Measurements from ENCODE around the gene DNER. TPM values are rescaled to one million over a fixed set of nuclear protein-coding genes. Genes with fewer than 3 reads are reported as not detected.

The DNER gene
- polyA plus RNA-seq, 3 donors = 0.12 to 0.20 (median 0.16) TPM

DNA sequence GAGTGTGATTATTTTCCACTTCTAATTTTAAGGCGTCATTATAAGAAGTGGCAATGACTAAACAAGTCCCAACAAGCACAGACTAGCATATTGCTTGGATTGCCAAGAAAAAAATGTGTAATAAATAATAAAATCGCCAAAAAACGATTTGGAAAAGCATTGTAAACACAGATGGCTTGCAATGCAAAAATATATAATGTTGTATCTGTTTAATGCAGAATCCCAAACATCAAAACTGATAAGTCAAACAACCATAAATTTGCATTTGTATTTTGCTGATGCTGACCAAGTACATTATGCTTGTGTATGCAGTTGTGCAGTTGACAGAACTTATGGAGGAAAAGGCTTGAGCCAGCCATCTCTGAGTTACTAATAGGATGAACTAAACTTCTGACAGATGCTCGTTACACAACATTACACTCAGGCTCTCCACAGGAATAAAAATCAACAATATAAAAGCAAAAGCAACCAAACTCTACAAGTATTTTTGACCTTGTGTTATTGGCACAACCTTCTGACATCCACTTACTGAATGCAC, 68.1 kb downstream of the DNER start:
- H3K4me1 ChIP-seq (ENCODE audit: control insufficient read depth in 1 of 2, insufficient read depth in 2 of 2, low read length in 2 of 2) = no peaks in the 10 kb centered on the region
- H3K4me2 ChIP-seq (replicated peaks; ENCODE audit: extremely low read depth, low read length, poor library complexity, severe bottlenecking) = no peak overlapping the region
- Mint-ChIP-seq H3K27me3 (ENCODE audit: low read depth in 3 of 3) (peaks cover 0 to 8% (median 1%) of the 10 kb centered on the region in 3 donors), H3K9me3 (no peaks in the 10 kb centered on the region), H3K4me1 (no peaks in the 10 kb centered on the region), H3K4me3 (no peak overlapping the region), H3K27ac (no peak overlapping the region), H3K36me3 (no peaks in the 10 kb centered on the region)
- no peak overlapping the region for H2AFZ ChIP-seq (ENCODE audit: insufficient read depth, low read depth, low read length, poor library complexity, severe bottlenecking)
- H3K27ac ChIP-seq (ENCODE audit: low read depth in 1 of 2, low read length in 2 of 2) = no peak overlapping the region
- H3K36me3 ChIP-seq (replicated peaks in 1 of 2; ENCODE audit: control insufficient read depth in 1 of 2, insufficient read depth in 2 of 2, low read length in 2 of 2) = no peaks in the 10 kb centered on the region
- no peak overlapping the region for H3K4me3 ChIP-seq (replicated peaks in 1 of 3; ENCODE audit: low read depth in 2 of 3, low read length in 3 of 3)
- no peak for DNase-seq
- no peak overlapping the region for H3K9ac ChIP-seq (ENCODE audit: insufficient read depth, low read length, poor library complexity, severe bottlenecking)
- no peaks in the 10 kb centered on the region for H3K79me2 ChIP-seq (ENCODE audit: insufficient read depth, low read length)
- no peaks in the 10 kb centered on the region for H3K27me3 ChIP-seq (ENCODE audit: control insufficient read depth in 2 of 2, insufficient read depth in 2 of 2, low read length in 2 of 2)
- intact Hi-C loops (cut with micrococcal nuclease) = no loop called here
- no peaks in the 10 kb centered on the region for H3K9me3 ChIP-seq (replicated peaks in 1 of 2; ENCODE audit: control insufficient read depth in 1 of 2, insufficient read depth in 1 of 2, low read length in 2 of 2)
- no CpG with 5 or more reads among the region's 4 CpGs for WGBS (ENCODE audit: insufficient coverage)
- TF ChIP-seq, protein P1, sequence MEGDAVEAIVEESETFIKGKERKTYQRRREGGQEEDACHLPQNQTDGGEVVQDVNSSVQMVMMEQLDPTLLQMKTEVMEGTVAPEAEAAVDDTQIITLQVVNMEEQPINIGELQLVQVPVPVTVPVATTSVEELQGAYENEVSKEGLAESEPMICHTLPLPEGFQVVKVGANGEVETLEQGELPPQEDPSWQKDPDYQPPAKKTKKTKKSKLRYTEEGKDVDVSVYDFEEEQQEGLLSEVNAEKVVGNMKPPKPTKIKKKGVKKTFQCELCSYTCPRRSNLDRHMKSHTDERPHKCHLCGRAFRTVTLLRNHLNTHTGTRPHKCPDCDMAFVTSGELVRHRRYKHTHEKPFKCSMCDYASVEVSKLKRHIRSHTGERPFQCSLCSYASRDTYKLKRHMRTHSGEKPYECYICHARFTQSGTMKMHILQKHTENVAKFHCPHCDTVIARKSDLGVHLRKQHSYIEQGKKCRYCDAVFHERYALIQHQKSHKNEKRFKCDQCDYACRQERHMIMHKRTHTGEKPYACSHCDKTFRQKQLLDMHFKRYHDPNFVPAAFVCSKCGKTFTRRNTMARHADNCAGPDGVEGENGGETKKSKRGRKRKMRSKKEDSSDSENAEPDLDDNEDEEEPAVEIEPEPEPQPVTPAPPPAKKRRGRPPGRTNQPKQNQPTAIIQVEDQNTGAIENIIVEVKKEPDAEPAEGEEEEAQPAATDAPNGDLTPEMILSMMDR (IDR thresholded peaks at IDR 0.05) = no peak
- no peaks in the 10 kb centered on the region for H4K20me1 ChIP-seq (ENCODE audit: insufficient read depth, low read length)

DNA sequence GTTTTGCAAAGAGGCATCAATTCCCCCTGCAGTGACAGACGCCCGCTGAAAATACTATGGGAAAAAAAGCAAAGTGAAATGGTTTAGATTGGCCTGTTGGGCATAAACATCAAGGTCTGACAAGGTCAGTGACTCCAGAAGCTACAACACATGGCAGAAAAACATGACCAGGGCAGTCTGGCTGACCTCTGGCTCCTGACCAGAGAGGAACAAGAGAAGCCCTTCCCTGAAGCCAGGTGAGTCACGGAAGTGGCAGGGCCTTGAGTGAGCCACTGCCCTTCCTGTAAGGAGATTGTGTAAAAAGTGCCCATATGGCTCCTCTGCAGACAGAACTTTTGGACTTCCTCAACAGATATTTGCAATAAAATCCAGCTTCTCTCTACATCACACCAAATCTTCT, 72.0 kb downstream of the DNER start:
- no peak overlapping the region for H3K4me3 ChIP-seq (replicated peaks in 1 of 3; ENCODE audit: low read depth in 2 of 3, low read length in 3 of 3)
- H2AFZ ChIP-seq (ENCODE audit: insufficient read depth, low read depth, low read length, poor library complexity, severe bottlenecking) = no peak overlapping the region
- Mint-ChIP-seq H3K9me3 (peaks cover 0 to 6% (median 0%) of the 10 kb centered on the region in 7 donors), H3K27me3 (ENCODE audit: low read depth in 3 of 3) (peaks cover 0 to 9% (median 0%) of the 10 kb centered on the region in 3 donors), H3K4me3 (no peak overlapping the region), H3K36me3 (no peaks in the 10 kb centered on the region), H3K4me1 (no peaks in the 10 kb centered on the region), H3K27ac (no peak overlapping the region)
- no peaks in the 10 kb centered on the region for H3K4me1 ChIP-seq (ENCODE audit: control insufficient read depth in 1 of 2, insufficient read depth in 2 of 2, low read length in 2 of 2)
- no peaks in the 10 kb centered on the region for H3K36me3 ChIP-seq (replicated peaks in 1 of 2; ENCODE audit: control insufficient read depth in 1 of 2, insufficient read depth in 2 of 2, low read length in 2 of 2)
- intact Hi-C loops (cut with micrococcal nuclease) = no loop called here
- no peak overlapping the region for H3K4me2 ChIP-seq (replicated peaks; ENCODE audit: extremely low read depth, low read length, poor library complexity, severe bottlenecking)
- 83% methylated on average over 1 of the region's 3 CpGs for WGBS (ENCODE audit: insufficient coverage)
- H3K27ac ChIP-seq (ENCODE audit: low read depth in 1 of 2, low read length in 2 of 2) = no peak overlapping the region
- H4K20me1 ChIP-seq (ENCODE audit: insufficient read depth, low read length) = no peaks in the 10 kb centered on the region
- H3K27me3 ChIP-seq (ENCODE audit: control insufficient read depth in 2 of 2, insufficient read depth in 2 of 2, low read length in 2 of 2) = no peaks in the 10 kb centered on the region
- H3K9ac ChIP-seq (ENCODE audit: insufficient read depth, low read length, poor library complexity, severe bottlenecking) = no peak overlapping the region
- H3K9me3 ChIP-seq (replicated peaks in 1 of 2; ENCODE audit: control insufficient read depth in 1 of 2, insufficient read depth in 1 of 2, low read length in 2 of 2) = no peaks in the 10 kb centered on the region
- no peak for DNase-seq
- no peaks in the 10 kb centered on the region for H3K79me2 ChIP-seq (ENCODE audit: insufficient read depth, low read length)
- TF ChIP-seq, protein P1 (IDR thresholded peaks at IDR 0.05) = no peak
